GM20000 (cell line): ENCODE measurements around the gene GOSR2.
"Not testable (repeated sequence)": the region's sequence is repeated elsewhere in the genome, so short reads cannot be mapped to it uniquely, and the experiment has no call there.

ENCODE experiments used
- DNase-seq: peaks from one replicate; pipeline ENCODE4 v3.0.0; 2012; ENCODE audit warnings: low spot score
- TF ChIP-seq, protein P1 (sequence below): IDR thresholded peaks from 2 replicates; pipeline ENCODE4 v1.5.1; 2012; ENCODE audit warnings: mild to moderate bottlenecking, control low read depth; ENCODE audit errors: extremely low read depth, missing control alignments

The GOSR2 gene

DNA sequence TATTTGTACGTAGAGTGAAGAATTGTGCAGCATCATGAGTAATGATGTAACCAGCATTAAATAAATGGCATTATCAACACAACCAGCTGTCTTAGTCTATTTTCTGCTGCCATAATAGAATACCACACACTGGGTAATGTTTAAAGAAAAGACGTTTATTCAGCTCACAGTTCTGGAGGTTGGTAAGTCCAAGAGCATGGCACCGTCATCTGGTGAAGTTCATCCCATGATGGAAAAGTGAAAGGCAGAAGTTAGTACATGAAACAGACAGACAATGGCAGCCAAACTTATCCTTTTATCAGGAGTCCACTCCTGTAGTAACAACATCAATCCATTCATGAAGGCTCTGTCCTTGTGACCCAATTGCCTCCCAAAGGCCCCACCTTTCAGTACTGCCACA lies 6.3 kb upstream of the GOSR2 start:
- TF ChIP-seq, protein P1, sequence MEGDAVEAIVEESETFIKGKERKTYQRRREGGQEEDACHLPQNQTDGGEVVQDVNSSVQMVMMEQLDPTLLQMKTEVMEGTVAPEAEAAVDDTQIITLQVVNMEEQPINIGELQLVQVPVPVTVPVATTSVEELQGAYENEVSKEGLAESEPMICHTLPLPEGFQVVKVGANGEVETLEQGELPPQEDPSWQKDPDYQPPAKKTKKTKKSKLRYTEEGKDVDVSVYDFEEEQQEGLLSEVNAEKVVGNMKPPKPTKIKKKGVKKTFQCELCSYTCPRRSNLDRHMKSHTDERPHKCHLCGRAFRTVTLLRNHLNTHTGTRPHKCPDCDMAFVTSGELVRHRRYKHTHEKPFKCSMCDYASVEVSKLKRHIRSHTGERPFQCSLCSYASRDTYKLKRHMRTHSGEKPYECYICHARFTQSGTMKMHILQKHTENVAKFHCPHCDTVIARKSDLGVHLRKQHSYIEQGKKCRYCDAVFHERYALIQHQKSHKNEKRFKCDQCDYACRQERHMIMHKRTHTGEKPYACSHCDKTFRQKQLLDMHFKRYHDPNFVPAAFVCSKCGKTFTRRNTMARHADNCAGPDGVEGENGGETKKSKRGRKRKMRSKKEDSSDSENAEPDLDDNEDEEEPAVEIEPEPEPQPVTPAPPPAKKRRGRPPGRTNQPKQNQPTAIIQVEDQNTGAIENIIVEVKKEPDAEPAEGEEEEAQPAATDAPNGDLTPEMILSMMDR, result no peak
- no peak for DNase-seq

DNA sequence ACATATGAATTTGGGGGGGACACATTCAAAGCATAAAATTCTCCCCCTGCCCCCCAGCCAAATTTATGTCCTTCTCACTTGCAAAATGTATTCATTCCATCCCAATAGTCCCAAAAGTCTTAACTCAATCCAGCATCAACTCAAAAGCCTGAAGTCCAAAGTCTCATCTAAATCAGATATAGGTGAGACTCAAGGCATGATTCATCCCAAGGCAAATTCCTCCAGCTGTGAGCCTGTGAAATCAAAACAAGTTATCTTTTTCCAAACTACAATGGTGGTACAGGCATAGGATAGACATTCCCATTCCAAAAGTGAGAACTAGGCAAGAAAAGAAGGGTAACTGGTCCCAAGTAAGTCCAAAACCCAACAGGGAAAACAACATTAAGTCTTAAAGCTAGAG lies 5.9 kb upstream of the GOSR2 start:
- DNase-seq, result no peak
- TF ChIP-seq, protein P1, result no peak

DNA sequence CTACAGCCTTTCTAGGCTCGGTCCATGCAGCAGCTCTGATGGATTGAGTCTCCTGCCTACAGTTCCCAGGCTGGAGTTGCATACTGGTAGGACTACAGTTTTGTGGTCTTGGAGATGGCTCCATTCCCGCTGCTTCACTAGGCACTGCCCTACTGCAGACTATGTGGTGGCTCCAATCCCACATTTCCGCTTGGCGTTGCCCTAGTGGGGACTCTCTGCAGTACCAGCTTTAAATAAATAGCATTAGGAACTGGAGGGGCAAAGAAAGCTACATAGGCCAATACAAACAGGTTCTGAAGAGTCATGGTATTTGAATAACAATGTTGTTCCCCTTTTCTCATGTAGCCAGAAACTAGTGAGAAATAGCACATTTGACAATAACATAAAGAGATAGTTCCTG lies 5.4 kb upstream of the GOSR2 start:
- no peak for DNase-seq
- TF ChIP-seq, protein P1, result no peak

DNA sequence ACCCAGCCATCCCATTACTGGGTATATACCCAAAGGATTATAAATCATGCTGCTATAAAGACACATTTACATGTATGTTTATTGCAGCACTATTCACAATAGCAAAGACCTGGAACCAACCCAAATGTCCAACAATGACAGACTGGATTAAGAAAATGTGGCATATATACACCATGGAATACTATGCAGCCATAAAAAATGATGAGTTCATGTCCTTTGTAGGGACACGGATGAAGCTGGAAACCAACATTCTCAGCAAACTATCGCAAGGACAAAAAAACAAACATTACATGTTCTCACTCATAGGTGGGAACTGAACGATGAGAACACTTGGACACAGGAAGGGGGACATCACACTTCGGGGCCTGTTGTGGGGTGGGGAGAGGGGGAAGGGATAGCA lies 998 bp upstream of the GOSR2 start:
- DNase-seq, result not testable (repeated sequence)

DNA sequence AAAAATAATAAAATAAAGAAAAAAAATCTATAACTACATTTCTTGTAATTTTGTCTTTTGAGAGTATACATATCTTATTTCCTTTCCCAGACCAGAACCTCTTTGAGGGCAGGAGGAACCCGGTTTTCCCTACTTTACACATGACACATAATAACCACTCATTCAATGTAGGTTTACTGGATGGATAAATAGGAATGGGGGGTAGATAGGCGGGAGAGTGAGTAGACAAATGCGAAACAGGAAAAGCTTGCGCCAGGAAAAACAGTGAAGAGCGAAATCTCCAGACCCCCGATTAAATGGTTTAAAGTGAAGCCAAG lies 515 bp upstream of the GOSR2 start:
- TF ChIP-seq, protein P1, result no peak

DNA sequence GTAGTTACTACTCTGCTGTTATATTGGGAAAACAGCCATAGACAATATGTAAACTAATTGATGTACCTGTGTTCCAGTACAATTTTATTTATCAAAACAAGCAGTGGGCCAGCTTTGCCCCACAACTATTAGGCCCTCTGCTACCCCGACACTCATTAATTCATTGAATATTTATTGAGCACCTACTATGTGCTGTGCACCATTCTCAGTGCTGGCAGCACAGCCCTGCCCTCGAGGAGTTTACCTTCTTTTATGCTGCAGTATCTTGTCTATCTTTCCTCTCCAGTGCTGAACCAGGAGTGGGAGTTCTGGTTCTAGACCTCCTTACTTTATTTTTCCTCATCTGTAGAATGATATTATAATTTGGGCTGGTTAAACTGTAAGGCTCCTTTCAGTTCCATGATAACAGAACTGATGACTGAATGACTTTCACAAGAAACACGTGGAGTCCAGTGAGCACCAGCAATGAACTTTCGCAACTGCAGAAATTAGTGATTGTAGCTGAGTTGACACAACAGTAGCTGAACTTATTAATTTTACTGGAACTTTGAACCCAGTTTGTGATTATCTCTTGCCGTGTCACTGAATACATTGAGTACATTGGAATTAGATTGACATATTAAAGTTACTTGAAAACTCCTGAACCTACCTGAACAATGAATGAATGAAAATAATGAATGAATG lies 2.4 kb downstream of the GOSR2 start:
- TF ChIP-seq, protein P1, result no peak
- no peak for DNase-seq

More for the DNA sequence above, 515 bp upstream of the GOSR2 start:
- no peak for DNase-seq

DNA sequence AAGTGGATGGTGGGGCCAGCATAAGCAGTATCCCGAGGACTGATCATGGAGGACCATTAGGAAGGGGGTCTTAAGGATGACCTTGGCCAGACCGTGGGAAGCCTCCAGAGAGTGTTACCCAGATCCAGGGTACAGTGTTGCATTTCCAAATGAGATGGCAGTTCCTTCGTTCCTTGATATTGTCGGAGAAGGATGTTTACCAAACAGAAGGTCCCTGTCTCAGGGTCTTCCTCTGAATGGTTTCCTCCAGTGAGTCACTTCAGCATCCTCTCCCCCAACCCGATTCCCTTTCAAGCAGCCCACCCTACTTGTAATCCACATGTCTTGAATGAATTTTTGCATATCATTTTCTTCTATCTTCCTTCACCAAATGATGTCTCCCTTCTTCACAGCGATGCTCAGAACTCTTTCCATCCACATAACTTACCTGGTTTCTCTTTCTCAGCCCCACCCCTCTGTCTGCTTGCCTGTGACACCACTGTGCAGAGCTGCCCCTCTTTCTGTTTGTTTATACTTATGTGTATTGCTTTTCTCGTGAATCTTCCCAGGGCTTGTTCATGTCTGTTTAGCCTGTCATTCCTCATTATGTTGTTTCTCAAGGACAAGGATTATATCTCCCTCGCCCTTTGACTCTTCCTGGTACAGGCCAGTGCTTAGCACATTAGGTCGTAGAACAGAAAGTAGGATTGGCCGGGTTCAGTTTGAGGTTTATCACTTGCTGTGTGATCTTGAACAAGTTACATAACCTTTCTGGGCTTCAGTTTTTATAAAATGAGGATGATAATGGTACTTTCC lies 5.7 kb downstream of the GOSR2 start:
- TF ChIP-seq, protein P1, result no peak
- DNase-seq, result no peak

DNA sequence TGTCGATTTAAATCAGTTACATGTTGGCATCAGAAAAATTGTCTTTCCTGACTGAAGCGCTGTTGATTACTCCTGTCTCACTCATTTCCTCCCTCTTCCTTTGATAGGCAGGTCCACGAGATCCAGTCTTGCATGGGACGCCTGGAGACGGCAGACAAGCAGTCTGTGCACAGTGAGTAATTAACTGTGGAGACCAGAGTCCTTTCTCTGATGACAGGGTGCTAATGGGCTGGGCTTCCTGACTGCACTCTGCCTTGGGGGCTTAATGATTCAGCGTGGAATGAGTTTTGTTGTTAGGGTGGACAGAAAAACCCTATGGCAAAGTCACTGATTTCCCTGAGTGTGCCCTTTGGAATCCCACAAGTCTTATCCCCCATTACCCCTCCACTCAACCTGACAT lies 6.5 kb downstream of the GOSR2 start:
- no peak for DNase-seq
- TF ChIP-seq, protein P1, result no peak
